IPS DF 4.7 (cell line): Measurements from ENCODE around the gene KBTBD6.
"Not testable (repeated sequence)": the region's sequence is repeated elsewhere in the genome, so short reads cannot be mapped to it uniquely, and the experiment has no call there.

Experiments
- DNase-seq: peaks from one replicate; pipeline ENCODE4 v3.0.0-alpha.2; 2013; ENCODE audit warnings: low spot score; ENCODE audit errors: extremely low read depth

Gene KBTBD6

DNA sequence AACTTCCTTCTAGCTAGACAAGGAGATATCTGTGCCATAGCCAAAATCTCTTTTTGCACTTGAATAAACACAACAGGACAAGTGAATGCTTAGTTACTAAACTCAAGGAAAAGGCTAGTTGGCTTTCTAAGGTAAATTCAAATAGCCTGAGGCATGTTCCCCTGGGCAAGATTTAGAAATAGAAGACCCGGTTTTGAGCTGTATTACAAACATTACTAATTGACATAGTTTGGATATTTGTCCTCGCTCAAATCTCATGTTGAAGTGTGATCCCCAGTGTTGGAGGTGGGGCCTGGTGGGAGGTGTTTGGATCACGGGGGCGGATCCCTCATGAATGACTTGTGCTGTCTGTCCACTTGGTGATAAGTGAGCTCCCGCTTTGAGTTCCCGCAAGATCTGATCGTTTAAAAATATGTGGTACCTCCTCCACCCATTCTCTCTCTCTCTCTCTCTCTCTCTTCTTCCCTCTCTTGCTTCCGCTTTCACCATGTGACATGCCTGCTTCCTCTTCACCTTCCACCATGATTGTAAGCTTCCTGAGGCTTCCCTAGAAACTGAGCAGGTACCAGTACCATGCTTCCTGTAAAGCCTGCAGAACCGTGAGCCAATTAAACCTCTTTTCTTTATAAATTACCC lies 3.9 kb upstream of the KBTBD6 start:
- DNase-seq, result no peak

DNA sequence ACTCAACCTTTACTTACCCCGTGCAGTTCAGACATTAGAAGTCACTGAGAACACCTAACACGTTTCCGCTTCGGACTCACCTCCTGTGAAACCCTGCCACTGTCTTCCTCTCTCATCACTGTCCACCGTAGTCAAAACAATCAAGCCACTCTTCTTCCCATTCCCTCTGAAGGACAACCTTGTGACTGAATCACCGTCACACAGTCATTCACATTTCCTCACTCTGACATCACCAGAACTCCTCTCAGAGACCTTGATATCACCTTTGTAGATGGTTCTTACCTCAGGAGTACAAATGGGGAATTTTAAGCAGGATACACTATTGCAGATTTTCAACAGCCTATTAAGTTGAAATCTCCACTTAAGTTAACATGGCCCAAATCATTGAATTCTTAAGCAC lies 1.3 kb upstream of the KBTBD6 start:
- DNase-seq, result no peak

DNA sequence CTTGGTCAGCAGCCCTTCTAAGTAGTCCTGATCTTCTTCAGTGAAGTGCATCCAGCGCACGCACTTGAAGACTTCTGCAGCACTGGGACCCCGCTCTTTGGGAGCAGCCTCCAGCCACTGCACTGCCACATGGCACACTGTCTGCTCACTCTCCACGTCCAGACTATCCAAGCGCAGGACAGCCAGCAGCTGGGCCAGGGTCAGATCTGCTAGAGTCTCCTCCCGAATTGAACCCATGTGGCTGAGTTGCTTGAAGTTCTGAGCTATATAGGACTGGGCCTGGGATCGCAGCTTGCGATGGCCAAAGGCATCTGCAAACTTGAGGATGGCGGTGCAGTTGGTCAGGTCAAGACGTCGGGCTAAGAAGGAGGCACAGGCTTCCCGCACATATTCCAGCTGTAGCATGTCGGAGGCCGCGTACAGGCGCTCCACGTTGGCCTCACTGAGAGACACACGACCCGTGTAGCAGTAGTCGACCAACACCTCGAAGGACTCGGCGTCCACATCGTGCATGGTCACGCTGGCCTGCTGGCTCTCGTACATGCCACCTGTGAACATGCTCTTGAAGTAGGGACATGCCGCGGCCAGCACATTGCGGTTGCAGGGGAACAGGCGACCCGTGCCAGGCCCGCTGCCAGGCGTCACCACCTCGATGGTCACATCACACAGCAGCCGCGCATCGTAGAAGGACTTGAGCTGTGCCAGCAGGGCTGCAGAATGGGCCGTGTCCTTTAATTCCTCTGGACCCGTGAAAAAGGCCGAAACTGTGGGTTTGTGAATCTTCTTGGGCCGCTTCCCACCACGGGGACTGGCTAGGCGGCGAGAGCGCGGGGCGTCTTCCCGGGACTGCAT lies 716 bp downstream of the KBTBD6 start:
- not testable (repeated sequence) for DNase-seq

DNA sequence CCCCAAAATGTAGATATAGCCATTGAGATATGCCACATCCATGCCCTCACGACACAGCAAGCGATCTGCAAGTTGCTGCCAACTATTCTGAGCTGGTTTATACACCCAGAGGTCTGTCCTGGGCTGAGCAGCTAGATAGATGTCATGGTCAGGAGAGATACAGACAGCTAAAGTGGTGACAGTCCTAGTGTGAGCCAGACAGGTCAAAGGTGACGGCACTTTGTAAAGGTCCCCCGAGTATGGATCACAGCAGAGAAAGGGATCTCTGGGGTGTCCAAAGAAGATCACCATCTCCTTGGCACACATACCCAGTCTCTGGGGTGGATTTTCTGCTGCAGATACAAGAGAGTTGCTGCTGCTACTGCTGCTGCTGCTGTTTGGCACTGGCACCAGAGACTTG lies 1.4 kb downstream of the KBTBD6 start:
- not testable (repeated sequence) for DNase-seq

DNA sequence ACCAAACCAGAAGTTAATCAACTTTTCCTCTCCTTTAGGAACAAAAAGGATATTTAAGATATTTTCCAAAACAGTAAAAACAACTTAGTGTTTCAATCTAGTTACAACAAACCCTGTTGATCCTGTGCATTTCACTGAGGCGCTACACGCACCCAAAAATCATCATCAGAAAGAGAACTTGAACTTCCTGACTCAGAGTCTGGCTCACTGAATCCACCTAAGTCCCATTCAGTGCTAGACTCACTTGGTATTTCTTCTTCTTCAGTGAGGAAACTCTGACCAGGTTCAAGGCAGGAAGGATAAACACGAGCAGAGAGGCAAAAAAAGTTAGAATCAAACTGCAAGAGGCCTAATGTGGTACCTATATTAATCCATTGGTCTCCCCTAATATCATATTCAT lies 2.2 kb downstream of the KBTBD6 start:
- DNase-seq, result no peak

DNA sequence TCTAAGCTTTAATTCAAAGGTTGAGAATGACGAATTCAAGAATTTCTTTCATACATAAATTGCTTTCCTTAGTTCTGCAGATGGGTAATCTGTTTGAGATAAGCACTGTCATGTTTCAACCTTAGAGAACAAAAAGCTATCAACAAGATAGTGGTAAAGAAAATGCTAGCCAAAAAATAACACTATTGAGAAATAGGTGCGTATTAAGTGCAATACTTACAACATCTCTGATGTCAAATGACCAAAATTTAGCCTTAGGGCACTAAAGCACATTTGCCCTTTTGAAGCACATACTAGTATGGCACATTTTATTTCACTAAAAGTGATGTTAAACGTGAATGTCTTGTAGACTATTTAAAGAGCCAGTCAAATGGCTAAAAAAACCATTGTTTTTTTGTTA lies 4.9 kb downstream of the KBTBD6 start:
- no peak for DNase-seq

DNA sequence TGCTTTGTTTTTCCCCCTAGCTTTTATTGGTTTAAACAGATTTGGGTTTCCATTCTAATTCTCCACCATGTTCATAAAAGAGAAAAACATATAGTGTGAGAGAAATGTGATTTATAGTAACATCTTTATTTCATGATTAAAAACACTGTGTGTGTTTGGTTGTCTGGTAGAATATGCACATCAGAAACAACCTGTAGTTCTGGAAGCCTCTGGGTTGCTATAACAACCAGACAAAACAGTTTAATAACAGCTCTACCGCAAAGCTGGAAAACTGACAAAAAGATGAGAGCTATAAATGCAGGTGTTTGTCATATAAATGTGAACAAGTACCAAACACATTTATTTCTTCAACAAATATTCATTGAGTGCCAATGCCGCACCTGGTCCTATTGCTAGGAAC lies 9.8 kb downstream of the KBTBD6 start:
- DNase-seq, result no peak

DNA sequence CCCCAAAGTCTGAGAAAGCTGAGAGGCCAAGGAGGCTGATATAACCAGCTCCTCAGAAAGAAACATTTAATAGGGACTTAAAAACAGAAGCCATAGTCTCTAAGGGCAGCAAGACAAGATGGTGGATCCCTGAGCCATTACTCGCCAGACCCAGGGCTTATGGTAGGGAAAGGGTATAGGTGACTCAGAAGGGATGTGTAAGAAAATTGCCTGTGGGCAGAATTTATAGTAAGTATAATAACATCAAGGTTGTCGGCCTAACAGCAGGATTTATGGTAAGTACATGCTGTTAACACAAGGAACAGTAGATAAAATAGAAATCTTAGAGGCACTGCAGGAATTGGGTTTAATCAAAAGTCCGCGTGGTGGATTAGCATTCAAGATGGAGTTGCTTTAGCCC lies 14.7 kb downstream of the KBTBD6 start:
- DNase-seq, result no peak

DNA sequence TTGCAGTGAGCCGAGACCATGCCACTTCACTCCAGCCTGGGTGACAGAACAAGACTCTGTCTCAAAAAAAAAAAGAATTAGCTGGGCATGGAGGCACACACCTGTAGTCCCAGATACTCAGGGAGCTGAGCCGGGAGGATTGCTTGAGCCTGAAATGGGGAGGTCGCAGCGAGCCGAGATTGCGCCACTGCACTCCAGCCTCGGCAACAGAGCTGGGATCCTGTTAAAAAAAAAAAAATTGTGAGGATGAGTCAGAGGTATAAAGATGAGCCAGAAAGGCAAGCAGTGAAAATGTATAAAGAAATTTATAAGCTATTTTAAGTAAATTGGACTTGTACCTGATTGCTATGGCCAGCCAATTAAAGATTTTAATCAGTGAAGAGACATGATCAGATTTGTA lies 21.1 kb downstream of the KBTBD6 start:
- DNase-seq, result no peak

DNA sequence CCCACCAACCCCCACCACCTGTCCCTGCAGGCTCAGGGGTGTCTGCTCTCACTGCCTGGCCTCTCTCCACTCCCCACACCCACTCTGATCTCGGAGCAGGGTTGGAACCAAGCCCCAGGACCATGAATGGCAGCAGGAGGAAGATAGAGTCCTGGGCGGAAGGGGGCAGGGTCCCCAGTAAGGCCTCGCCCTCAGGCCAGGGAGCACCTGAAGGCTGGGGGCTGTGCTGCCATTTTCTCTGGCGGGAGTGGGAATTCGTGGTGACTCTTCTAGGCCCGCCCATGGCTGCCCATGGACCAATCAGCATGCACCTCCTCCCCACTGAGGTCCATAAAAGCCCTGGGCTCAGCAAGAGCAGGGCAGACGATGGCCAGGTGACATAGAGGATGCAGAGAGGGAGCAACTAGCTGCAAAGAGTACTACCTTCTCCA lies 25.0 kb downstream of the KBTBD6 start:
- peak; percentile 14 for DNase-seq

DNA sequence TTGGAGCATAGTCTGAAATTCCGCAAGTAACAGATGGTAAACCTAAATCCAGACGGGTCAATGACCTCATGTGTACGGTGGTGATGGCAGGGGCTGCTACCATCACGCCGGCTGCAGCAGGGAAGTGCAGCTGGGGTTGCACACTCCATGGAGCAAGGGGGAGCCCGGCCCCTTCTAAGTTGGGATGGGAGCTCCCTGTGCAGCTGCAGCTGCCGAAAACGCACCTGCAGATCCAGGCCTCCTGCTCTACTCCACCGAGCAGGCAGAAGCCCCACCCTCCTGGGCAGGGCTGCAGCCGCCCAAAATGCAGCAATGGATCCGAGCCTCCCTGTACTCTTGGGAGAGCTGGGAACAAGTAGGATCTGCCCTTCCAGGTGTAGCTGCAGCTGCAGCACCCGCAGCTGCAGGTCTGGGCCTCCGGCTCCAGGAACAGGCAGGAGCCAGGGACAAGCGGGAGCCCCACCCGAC lies 25.5 kb downstream of the KBTBD6 start:
- peak; percentile 16 for DNase-seq

DNA sequence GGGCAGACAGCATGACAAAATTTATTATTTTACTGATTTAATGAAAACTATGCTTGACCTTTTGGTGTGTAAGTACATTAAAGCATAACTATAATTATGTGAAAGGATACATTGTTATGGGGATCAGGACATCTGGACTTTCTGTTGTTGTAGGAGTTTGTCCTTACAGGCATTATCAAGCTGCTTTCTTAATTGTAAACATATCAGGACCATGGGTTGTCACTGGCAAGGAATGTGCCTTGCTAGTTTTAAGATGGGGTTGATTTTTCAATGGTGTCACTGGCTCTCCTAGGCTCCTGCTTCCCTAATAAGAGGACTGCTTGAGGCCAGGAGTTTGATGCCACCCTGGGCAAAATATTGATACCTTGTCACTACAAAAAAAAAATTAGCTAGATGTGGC lies 32.6 kb downstream of the KBTBD6 start:
- no peak for DNase-seq

DNA sequence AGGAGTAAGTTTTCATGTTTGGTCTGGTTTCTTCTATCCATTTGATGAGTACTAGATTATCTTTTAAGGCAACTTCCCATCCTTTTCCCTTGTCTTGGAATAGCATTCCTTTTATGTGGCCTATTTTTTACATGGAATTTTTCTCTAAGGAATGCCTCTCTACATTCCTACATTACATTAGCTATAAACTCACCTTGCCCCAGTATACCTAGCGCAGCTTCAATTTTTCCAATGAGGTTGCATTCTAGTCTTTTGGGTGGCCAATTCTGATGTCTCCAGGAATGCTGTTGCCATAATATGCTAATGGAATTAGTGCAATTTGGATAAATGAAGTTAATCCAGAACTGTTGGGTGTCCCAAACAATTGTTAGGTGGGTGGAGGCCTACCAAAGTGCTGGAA lies 33.8 kb downstream of the KBTBD6 start:
- no peak for DNase-seq

DNA sequence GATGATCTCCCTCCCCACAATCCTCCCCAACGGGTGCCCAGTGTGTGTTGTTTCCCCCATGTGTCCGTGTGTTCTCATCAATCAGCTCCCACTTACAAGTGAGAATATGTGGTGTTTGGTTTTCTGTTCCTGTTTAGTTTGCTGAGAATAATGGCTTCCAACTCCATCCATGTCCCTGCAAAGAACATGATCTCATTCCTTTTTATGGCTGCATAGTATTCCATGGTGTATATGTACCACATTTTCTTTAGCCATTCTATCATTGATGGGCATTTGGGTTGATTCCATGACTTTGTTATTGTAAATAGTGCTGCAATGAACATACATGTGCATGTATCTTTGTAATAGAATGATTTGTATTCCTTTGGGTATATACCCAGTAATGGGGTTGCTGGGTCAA lies 36.9 kb downstream of the KBTBD6 start:
- DNase-seq, result not testable (repeated sequence)

DNA sequence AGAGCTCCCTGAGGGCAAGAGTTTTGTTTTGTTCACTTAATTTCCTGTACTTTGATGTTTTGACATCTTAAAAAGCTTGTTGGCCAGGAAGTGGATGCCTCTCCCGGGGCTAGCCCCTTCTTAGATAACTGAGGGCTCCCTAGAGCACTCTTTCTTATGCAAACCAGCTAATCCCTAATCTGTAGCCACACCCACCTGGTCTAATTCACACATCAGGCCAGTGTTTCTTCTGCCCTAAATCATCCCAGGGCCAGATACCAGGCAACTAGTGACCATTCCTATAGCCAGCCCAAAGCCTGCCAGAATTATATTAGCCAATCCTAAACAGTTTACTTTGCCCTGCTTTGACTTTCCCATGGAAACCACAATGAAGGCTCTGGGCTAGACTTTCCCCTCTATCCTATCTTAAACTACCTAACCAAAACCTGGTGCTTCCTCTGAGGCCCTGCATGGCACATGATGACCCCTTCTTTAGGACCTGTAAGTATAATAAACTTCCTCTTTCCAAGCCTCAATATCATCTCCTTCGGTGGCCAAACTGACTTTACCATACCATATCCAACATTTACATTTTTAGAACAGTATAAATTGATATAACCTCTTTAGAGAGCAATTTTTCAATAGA lies 46.5 kb downstream of the KBTBD6 start:
- peak; percentile 30 for DNase-seq

DNA sequence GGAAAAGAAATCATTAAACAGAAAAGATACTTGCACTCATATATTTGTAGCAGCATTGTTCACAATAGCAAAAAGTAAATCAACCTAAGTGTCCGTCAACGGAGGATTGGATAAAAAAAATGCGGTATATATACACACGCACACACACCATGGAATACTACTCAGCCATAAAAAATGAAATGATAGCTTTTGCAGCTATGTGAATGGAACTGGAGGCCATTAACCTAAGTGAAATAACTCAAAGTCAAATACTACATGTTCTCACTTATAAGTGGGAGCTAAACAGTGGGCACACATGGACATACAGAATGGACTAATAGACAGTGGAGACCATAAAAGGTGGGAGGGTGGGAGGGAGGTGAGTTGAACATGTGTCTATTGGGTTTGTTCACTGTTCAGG lies 52.9 kb downstream of the KBTBD6 start:
- no peak for DNase-seq
